GM12878 (cell line): ENCODE data around the gene PLD4. TPM values are rescaled to one million over a fixed set of nuclear protein-coding genes. Genes with fewer than 3 reads are reported as not detected.
"Not testable (repeated sequence)": the region's sequence is repeated elsewhere in the genome, so short reads cannot be mapped to it uniquely, and the experiment has no call there.

Experiments used
- ATAC-seq: fragments of 200-7000 bp; cut with Tn5 transposase; 3 replicates; pipeline ENCODE4 v1.9.1; 2020; ENCODE audit warnings: mild to moderate bottlenecking, moderate library complexity
- BruUV-seq: library from RNA; stranded (reverse); fragments of 400-500 nt; replicated peaks from 2 replicates; lab custom pipeline; 2021; lab: Mats Ljungman, UMichigan
- CTCF ChIA-PET: fragments of 300-600 bp; sonication (Branson Sonifier 250); formaldehyde crosslinking; extraction: SDS; loops from one replicate; lab custom pipeline; 2021; ENCODE audit warnings: inconsistent platforms; lab: Yijun Ruan, JAX
- POLR2A ChIA-PET: fragments of 350-600 bp; formaldehyde crosslinking; extraction: SDS; loops from one replicate; lab custom pipeline; 2021; ENCODE audit warnings: inconsistent platforms; lab: Charles Lee
- RAD21 ChIA-PET: fragments of 300-600 bp; sonication (Branson Sonifier 250); formaldehyde crosslinking; loops from one replicate; lab custom pipeline; 2023; ENCODE audit warnings: antibody characterized with exemption; ENCODE audit not compliant: unreplicated experiment; lab: Charles Lee
- SMC1A ChIA-PET: fragments of 300-600 bp; sonication (Branson Sonifier 250); formaldehyde crosslinking; loops from one replicate; lab custom pipeline; 2023; ENCODE audit not compliant: unreplicated experiment, uncharacterized antibody; lab: Charles Lee
- DNase-seq: peaks from one replicate; pipeline ENCODE4 v3.0.0-alpha.2; 2011; ENCODE audit warnings: low read depth, low spot score
- FAIRE-seq: peaks from 3 replicates; lab custom pipeline; 2011; peaks lifted over from hg19 to GRCh38; lab: Jason Lieb, UNC
- H2AFZ ChIP-seq: 2 replicates; pipeline ENCODE4 v1.6.0; 2011; ENCODE audit warnings: low read depth, low read length, control low read depth; ENCODE audit not compliant: control insufficient read depth
- H3K27ac ChIP-seq: 2 replicates; pipeline ENCODE4 v1.5.1; 2011; ENCODE audit warnings: control low read depth; ENCODE audit not compliant: control insufficient read depth, insufficient read depth
- H3K27me3 ChIP-seq, 2 experiments: replicated peaks in 1 of 2; 2 replicates each; pipeline versions ENCODE4 v1.6.0 to v1.6.1; 2011; ENCODE audit warnings: low read length in 1 of 2; ENCODE audit not compliant: control insufficient read depth in 2 of 2, insufficient read depth in 2 of 2
- H3K36me3 ChIP-seq, 2 experiments: 2 replicates each; pipeline ENCODE4 v1.5.1; 2011; ENCODE audit warnings: low read length in 1 of 2; ENCODE audit not compliant: control insufficient read depth in 2 of 2, insufficient read depth in 2 of 2
- H3K4me1 ChIP-seq: 2 replicates; pipeline ENCODE4 v1.6.1; 2011; ENCODE audit warnings: mild to moderate bottlenecking, low read length, moderate library complexity, mixed read lengths; ENCODE audit not compliant: control insufficient read depth, insufficient read depth
- H3K4me2 ChIP-seq: 2 replicates; pipeline ENCODE4 v1.6.0; 2011; ENCODE audit warnings: control low read depth; ENCODE audit not compliant: control insufficient read depth, insufficient read depth
- H3K4me3 ChIP-seq: fragments of 200-600 bp; sonication (generic); 2 replicates; pipeline ENCODE4 v1.5.1; 2016
- H3K79me2 ChIP-seq: 2 replicates; pipeline ENCODE4 v1.6.0; 2011; ENCODE audit warnings: low read length; ENCODE audit not compliant: control insufficient read depth, insufficient read depth
- H3K9ac ChIP-seq: 2 replicates; pipeline ENCODE4 v1.8.0; 2011; ENCODE audit warnings: low read length, control low read depth, mixed read lengths; ENCODE audit not compliant: control insufficient read depth, insufficient read depth
- H3K9me3 ChIP-seq: replicated peaks from 3 replicates; pipeline ENCODE4 v1.5.1; 2011; ENCODE audit warnings: mild to moderate bottlenecking, low read length; ENCODE audit not compliant: control insufficient read depth, insufficient read depth
- H4K20me1 ChIP-seq: 2 replicates; pipeline ENCODE4 v1.6.0; 2011; ENCODE audit not compliant: control insufficient read depth, insufficient read depth
- ASH2L ChIP-seq: fragments of 300-600, 200-600 bp; sonication (generic); IDR thresholded peaks from 2 replicates; pipeline ENCODE4 v1.6.1; 2017; ENCODE audit warnings: low read depth, mild to moderate bottlenecking, borderline replicate concordance
- BHLHE40 ChIP-seq, 2 experiments: fragments of 450-650 bp in 1 of 2; IDR thresholded peaks; 2 replicates each; pipeline ENCODE4 v1.6.1; 2011 to 2017; ENCODE audit warnings: low read depth in 2 of 2, borderline replicate concordance in 1 of 2, improper control_type of control experiment in 1 of 2, low read length in 1 of 2, mild to moderate bottlenecking in 1 of 2
- BMI1 ChIP-seq: fragments of 450-650 bp; IDR thresholded peaks from 2 replicates; pipeline ENCODE4 v1.6.1; 2016; ENCODE audit warnings: mild to moderate bottlenecking, moderate library complexity, borderline replicate concordance
- NFIC ChIP-seq: IDR thresholded peaks from 2 replicates; pipeline ENCODE4 v1.6.1; 2012; ENCODE audit warnings: low read depth, mild to moderate bottlenecking, inconsistent platforms, low read length, moderate library complexity
- RAD21 ChIP-seq: IDR thresholded peaks from 2 replicates; pipeline ENCODE4 v1.6.1; 2011; ENCODE audit warnings: mild to moderate bottlenecking, low read depth, low read length, moderate library complexity; ENCODE audit not compliant: insufficient read depth
- TAF1 ChIP-seq: IDR thresholded peaks from 2 replicates; pipeline ENCODE4 v1.6.1; 2011; ENCODE audit warnings: mild to moderate bottlenecking, low read depth, low read length, borderline replicate concordance
- ZNF207 ChIP-seq: fragments of 450-650 bp; IDR thresholded peaks from 2 replicates; pipeline ENCODE4 v1.6.1; 2014; ENCODE audit warnings: antibody characterized with exemption, mild to moderate bottlenecking, borderline replicate concordance
- WGBS: methylation state at CpG from one replicate; pipeline ENCODE4 v1.1.6; 2016; ENCODE audit warnings: low lambda C conversion rate; ENCODE audit not compliant: insufficient replicate concordance, insufficient coverage; ENCODE audit errors: missing lambda C conversion rate; 5-methylcytosine and 5-hydroxymethylcytosine counted together
- in situ Hi-C: fragments of 300-500 bp; cut with MboI; formaldehyde crosslinking; loops from 9 replicates; pipeline ENCODE4 v1.14.3; 2018; ENCODE audit warnings: mixed read lengths
- intact Hi-C: fragments of 100-400 bp; cut with micrococcal nuclease; formaldehyde crosslinking; loops from one replicate; pipeline ENCODE4 v1.14.2; 2022; ENCODE audit not compliant: unreplicated experiment
- polyA plus RNA-seq, 11 experiments: library from polyadenylated mRNA; depleted of rRNA in 4 of 11; unstranded in 6 of 11; stranded (reverse) in 5 of 11; fragments of >200 nt; fragmentation: Nextera tagmentation in 4 of 11; fragmentation: Illumina TruSeq in 1 of 11; extraction: Ambion mirVana in 4 of 11; extraction: Trizol in 1 of 11; gene quantifications; 1 replicate in 1 of 11; 2 replicates in 10 of 11; pipeline versions ENCODE4 v1.2.1 to v1.2.3, GENCODE V29; 2011 to 2016; ENCODE audit warnings: inconsistent platforms in 2 of 11, missing spikeins in 2 of 11, low read depth in 1 of 11
- total RNA-seq, 4 experiments: library from RNA; depleted of rRNA in 3 of 4; stranded (reverse); fragments of >200 nt in 3 of 4; fragmentation: Illumina TruSeq in 1 of 4; extraction: Trizol in 1 of 4; gene quantifications; 2 replicates each; pipeline versions ENCODE4 v1.2.1 to v1.2.3, GENCODE V29; 2013 to 2021
- TF ChIP-seq, protein P1 (sequence below): IDR thresholded peaks from 2 replicates; pipeline ENCODE4 v1.6.1; 2012; ENCODE audit warnings: low read depth, low read length, improper control_type of control experiment
- TF ChIP-seq, protein P2 (sequence below): IDR thresholded peaks from 2 replicates; pipeline ENCODE4 v1.6.1; 2012; ENCODE audit warnings: low read length, inconsistent platforms

PLD4 gene
- total and polyA plus RNA-seq, 10 of the 15 experiments (the other 5 are each of a cell fraction or from before 2014, with no cell fraction given), result 0.20 to 57.7 (median 9.9) TPM

DNA sequence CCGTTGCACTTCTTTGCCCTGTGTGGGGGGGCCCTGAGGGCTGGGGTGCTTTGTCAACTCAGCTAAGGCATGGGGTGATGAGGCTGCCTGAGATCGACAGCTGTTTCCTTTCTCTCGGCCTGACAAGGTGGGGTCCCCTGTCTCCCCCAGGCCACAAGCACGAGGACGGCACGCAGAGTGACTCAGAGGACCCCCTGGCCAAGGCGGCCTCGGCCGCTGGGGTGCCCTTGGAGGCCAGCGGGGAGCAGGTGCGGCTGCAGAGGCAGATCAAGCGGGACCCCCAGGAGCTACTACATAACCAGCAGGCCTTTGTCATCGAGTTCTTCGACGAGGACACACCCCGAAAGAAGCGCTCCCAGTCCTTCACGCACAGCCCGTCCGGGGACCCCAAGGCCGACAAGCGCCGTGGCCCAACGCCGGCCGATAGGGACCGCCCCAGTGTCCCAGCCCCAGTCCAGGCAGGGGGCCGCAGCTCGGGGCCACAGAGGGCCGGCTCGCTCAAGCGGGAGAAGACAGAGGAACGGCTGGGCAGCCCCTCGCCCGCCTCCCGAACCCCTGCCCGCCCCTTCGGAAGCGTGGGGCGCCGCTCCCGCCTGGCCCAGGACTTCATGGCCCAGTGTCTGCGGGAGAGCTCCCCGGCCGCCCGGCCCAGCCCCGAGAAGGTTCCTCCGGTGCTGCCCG lies 40.9 kb upstream of the PLD4 start:
- no peak for DNase-seq
- WGBS, result 83% methylated on average over 42 of the region's 49 CpGs
- Histone ChIP-seq H3K27ac (no peak overlapping the region), H4K20me1 (no peaks in the 10 kb centered on the region; the same call in 1 of the 2 replicates), H3K9me3 (no peaks in the 10 kb centered on the region), H3K79me2 (no peaks in the 10 kb centered on the region), H3K9ac (no peak overlapping the region), H3K27me3 (no peaks in the 10 kb centered on the region), H3K4me1 (no peaks in the 10 kb centered on the region), H3K4me2 (no peak overlapping the region), H3K36me3 (no peaks in the 10 kb centered on the region), H3K4me3 (no peak overlapping the region), H2AFZ (no peak overlapping the region)
- in situ Hi-C loops, result no loop called here
- ChIA-PET RAD21 (no interaction called here), SMC1A (no interaction called here), POLR2A (no interaction called here), CTCF (no interaction called here)
- FAIRE-seq, result no peak
- BruUV-seq, result no TSS peak
- intact Hi-C loops, result no loop called here
- TF ChIP-seq NFIC (no peak), BMI1 (no peak), RAD21 (no peak), ASH2L (no peak), ZNF207 (no peak), BHLHE40 (IDR thresholded peaks at IDR 0.05; ENCODE audit: borderline replicate concordance in 1 of 2, low read depth in 2 of 2, low read length in 1 of 2) (no peak), TAF1 (no peak)
- TF ChIP-seq, protein P1, sequence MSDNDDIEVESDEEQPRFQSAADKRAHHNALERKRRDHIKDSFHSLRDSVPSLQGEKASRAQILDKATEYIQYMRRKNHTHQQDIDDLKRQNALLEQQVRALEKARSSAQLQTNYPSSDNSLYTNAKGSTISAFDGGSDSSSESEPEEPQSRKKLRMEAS, result no peak
- TF ChIP-seq, protein P2, sequence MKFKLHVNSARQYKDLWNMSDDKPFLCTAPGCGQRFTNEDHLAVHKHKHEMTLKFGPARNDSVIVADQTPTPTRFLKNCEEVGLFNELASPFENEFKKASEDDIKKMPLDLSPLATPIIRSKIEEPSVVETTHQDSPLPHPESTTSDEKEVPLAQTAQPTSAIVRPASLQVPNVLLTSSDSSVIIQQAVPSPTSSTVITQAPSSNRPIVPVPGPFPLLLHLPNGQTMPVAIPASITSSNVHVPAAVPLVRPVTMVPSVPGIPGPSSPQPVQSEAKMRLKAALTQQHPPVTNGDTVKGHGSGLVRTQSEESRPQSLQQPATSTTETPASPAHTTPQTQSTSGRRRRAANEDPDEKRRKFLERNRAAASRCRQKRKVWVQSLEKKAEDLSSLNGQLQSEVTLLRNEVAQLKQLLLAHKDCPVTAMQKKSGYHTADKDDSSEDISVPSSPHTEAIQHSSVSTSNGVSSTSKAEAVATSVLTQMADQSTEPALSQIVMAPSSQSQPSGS, result no peak
- no peak for ATAC-seq

DNA sequence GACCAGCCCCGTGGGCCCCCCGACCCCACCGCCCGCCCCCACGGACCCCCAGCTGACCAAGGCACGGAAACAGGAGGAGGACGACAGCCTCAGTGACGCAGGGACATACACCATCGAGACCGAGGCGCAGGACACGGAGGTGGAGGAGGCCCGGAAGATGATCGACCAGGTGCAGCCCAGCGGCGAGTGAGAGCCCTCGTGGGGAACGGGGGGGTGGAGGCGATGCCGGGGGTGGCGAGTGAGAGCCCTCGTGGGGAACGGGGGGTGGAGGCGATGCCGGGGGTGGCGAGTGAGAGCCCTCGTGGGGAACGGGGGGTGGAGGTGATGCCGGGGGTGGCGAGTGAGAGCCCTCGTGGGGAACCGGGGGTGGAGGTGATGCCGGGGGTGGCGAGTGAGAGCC lies 40.3 kb upstream of the PLD4 start:
- SMC1A ChIA-PET, H3K4me3 ChIP-seq, H3K79me2 ChIP-seq, ATAC-seq, H3K4me1 ChIP-seq, BruUV-seq, CTCF ChIA-PET, H3K9me3 ChIP-seq, H3K27me3 ChIP-seq, RAD21 ChIA-PET, H2AFZ ChIP-seq, POLR2A ChIA-PET, in situ Hi-C loops, H3K36me3 ChIP-seq, FAIRE-seq, intact Hi-C loops, H3K27ac ChIP-seq, H4K20me1 ChIP-seq, H3K4me2 ChIP-seq, DNase-seq, H3K9ac ChIP-seq: not testable (repeated sequence)
- WGBS, result 36% methylated on average over 8 of the region's 34 CpGs
